SU-DHL-6 (cell line): ENCODE data around the gene CXCR5.

Experiments
- H2AFZ ChIP-seq: fragments of 200-600 bp; sonication (generic); 2 replicates; pipeline ENCODE4 v1.6.1; 2014; ENCODE audit warnings: low read depth, mild to moderate bottlenecking, moderate library complexity, mixed read lengths, antibody characterized with exemption, low read length; ENCODE audit not compliant: severe bottlenecking
- H3F3A ChIP-seq: fragments of 200-600 bp; shearing (Covaris generic); 2 replicates; pipeline ENCODE4 v1.6.0; 2016; ENCODE audit warnings: antibody characterized with exemption, mild to moderate bottlenecking; ENCODE audit not compliant: insufficient read depth
- H3K27ac ChIP-seq: fragments of 200-600 bp; sonication (generic); 2 replicates; pipeline ENCODE4 v1.5.1; 2016; ENCODE audit warnings: low read depth, mild to moderate bottlenecking, low read length, moderate library complexity, mixed read lengths
- H3K27me3 ChIP-seq: fragments of 200-600 bp; sonication (generic), shearing (Covaris generic); 2 replicates; pipeline ENCODE4 v1.6.0; 2014; ENCODE audit warnings: mild to moderate bottlenecking, low read length
- H3K36me3 ChIP-seq: fragments of 200-600 bp; sonication (generic); 2 replicates; pipeline ENCODE4 v1.6.1; 2014; ENCODE audit warnings: mild to moderate bottlenecking, low read length, mixed read lengths
- H3K4me2 ChIP-seq: fragments of 300-600, 200-600 bp; shearing (Covaris generic), sonication (generic); 2 replicates; pipeline ENCODE4 v1.6.0; 2014; ENCODE audit warnings: low read length, low read depth, mild to moderate bottlenecking; ENCODE audit not compliant: poor library complexity, severe bottlenecking
- H3K4me3 ChIP-seq: fragments of 200-600 bp; sonication (generic); 2 replicates; pipeline ENCODE4 v1.5.1; 2014; ENCODE audit warnings: antibody characterized with exemption, low read length, mild to moderate bottlenecking, mixed read lengths; ENCODE audit not compliant: insufficient read depth, poor library complexity, severe bottlenecking
- H3K79me2 ChIP-seq: fragments of 200-600 bp; sonication (generic); 2 replicates; pipeline ENCODE4 v1.6.1; 2014; ENCODE audit warnings: mild to moderate bottlenecking, low read length, moderate library complexity; ENCODE audit not compliant: insufficient read depth
- H3K9ac ChIP-seq: fragments of 200-600 bp; sonication (generic); 2 replicates; pipeline ENCODE4 v1.7.0; 2014; ENCODE audit warnings: mild to moderate bottlenecking, low read length
- H3K9me2 ChIP-seq: fragments of 200-600 bp; sonication (generic); replicated peaks from 2 replicates; pipeline ENCODE4 v1.6.1; 2014; ENCODE audit warnings: low read length; ENCODE audit not compliant: insufficient read depth
- H3K9me3 ChIP-seq: fragments of 200-600 bp; sonication (generic); 2 replicates; pipeline ENCODE4 v1.6.1; 2014; ENCODE audit warnings: low read length, mixed read lengths; ENCODE audit not compliant: insufficient read depth
- H4K20me1 ChIP-seq: fragments of 200-600 bp; sonication (generic); 2 replicates; pipeline ENCODE4 v1.6.1; 2014; ENCODE audit warnings: low read depth, mild to moderate bottlenecking, antibody characterized with exemption, low read length, moderate library complexity, mixed read lengths
- CTCF ChIP-seq: fragments of 200-600 bp; sonication (generic); IDR thresholded peaks from one replicate; pipeline ENCODE4 v1.5.1; 2017; ENCODE audit warnings: antibody characterized with exemption, mild to moderate bottlenecking, low read length, moderate library complexity; ENCODE audit not compliant: insufficient read depth, poor library complexity, severe bottlenecking
- EZH2phosphoT487 ChIP-seq: fragments of 200-600 bp; sonication (generic), shearing (Covaris generic); conservative IDR thresholded peaks from 2 replicates; pipeline ENCODE4 v1.6.1; 2018; ENCODE audit warnings: mild to moderate bottlenecking, antibody characterized with exemption, low read length, moderate library complexity, mixed read lengths

CXCR5 gene

GRCh38 chr11:118843565-118843964, 40.1 kb upstream of the CXCR5 start:
- Histone ChIP-seq H3K9me3 (no peaks in the 10 kb centered on the region), H3F3A (no peaks in the 10 kb centered on the region), H3K27me3 (no peaks in the 10 kb centered on the region), H3K27ac (no peak overlapping the region), H2AFZ (no peak overlapping the region), H3K4me3 (no peak overlapping the region), H3K36me3 (no peaks in the 10 kb centered on the region), H3K9me2 (no peaks in the 10 kb centered on the region), H3K9ac (no peak overlapping the region), H3K79me2 (no peaks in the 10 kb centered on the region), H3K4me2 (no peak overlapping the region), H4K20me1 (no peaks in the 10 kb centered on the region)
- TF ChIP-seq EZH2phosphoT487 (no peak), CTCF (no peak)

GRCh38 chr11:118845369-118845768, 38.3 kb upstream of the CXCR5 start:
- Histone ChIP-seq H3K4me2 (no peak overlapping the region), H3K27me3 (no peaks in the 10 kb centered on the region), H3K4me3 (no peak overlapping the region), H3K9ac (no peak overlapping the region), H3K9me2 (no peaks in the 10 kb centered on the region), H3K9me3 (no peaks in the 10 kb centered on the region), H2AFZ (no peak overlapping the region), H4K20me1 (no peaks in the 10 kb centered on the region), H3K79me2 (no peaks in the 10 kb centered on the region), H3K27ac (no peak overlapping the region), H3F3A (peaks cover 4% of the 10 kb centered on the region; the same call in 1 of the 2 replicates), H3K36me3 (no peaks in the 10 kb centered on the region)
- no peak for TF ChIP-seq CTCF
- no peak for TF ChIP-seq EZH2phosphoT487

GRCh38 chr11:118846181-118846935, 37.3 kb upstream of the CXCR5 start:
- Histone ChIP-seq H4K20me1 (no peaks in the 10 kb centered on the region), H3K4me2 (no peak overlapping the region), H3K9me2 (no peaks in the 10 kb centered on the region), H2AFZ (no peak overlapping the region), H3K9ac (no peak overlapping the region), H3K36me3 (no peaks in the 10 kb centered on the region), H3K9me3 (no peaks in the 10 kb centered on the region), H3F3A (peaks cover 4% of the 10 kb centered on the region; the same call in 1 of the 2 replicates), H3K27ac (no peak overlapping the region), H3K79me2 (no peaks in the 10 kb centered on the region), H3K27me3 (no peaks in the 10 kb centered on the region), H3K4me3 (no peak overlapping the region)
- TF ChIP-seq EZH2phosphoT487 (no peak), CTCF (no peak)
